GM19463 (cell line): Measurements from ENCODE around the gene AKAP6.
"Not testable (repeated sequence)": the region's sequence is repeated elsewhere in the genome, so short reads cannot be mapped to it uniquely, and the experiment has no call there.

Experiments used
- ATAC-seq: cut with Tn5 transposase; IDR thresholded peaks from one replicate; pipeline ENCODE4 v1.9.1; 2021; ENCODE audit warnings: mild to moderate bottlenecking, moderate library complexity; ENCODE audit not compliant: unreplicated experiment

AKAP6 gene

DNA sequence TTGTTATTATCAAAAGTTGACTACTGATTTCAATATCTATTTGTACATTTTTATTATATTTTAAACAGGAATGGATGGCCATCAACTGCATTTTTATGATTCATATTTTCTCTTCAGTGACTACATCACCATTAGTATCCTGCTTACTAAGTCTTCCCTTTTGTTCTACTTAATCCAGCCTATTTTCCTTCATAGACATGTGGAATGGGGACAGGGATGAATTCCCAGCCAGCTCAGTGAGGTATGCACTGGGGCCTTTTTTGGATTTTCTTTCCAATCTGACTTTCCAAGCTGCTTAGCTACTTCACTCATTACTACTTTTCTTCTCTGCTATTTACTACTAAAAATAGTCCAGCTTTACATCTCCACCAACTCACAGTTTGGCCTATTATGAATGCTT is 38.4 kb downstream of the AKAP6 start:
- ATAC-seq, result no peak

DNA sequence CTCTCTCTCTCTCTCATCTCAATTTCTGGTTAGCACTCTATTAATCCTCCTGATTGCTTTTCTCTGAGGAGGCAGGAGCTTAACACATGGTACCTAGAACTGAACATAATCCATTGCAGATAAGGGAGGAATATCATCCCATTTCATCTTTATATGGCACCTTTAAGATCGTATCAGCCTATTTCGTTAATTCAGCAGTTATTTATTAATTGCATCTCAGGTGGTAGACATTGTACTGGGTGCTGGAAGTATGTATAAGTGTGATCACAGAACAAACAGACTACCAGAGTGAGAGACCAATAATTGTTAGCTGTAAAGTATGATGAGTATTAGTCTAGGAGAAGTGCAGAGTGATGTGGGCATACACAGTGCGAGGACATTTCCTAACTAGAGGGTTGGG is 39.0 kb downstream of the AKAP6 start:
- ATAC-seq, result no peak

DNA sequence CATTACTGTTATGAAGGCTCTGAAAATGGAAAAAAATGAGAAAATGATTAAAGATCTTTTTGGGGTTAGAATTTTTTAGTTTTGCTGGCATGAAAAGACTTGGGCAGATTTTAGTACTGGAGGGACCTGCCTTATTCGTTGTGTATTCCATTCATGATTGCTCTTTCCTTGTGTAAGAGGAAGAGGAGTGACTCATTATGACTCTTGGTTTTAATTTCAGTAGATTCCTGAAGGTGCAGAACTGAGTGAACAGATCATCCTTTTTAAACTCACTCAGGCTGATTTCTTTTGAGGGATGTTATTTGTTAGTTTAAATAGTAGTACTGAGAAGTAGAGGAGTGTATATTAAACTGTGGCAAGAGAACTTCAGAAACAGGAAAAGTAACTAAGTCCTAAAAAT is 41.6 kb downstream of the AKAP6 start:
- no peak for ATAC-seq

DNA sequence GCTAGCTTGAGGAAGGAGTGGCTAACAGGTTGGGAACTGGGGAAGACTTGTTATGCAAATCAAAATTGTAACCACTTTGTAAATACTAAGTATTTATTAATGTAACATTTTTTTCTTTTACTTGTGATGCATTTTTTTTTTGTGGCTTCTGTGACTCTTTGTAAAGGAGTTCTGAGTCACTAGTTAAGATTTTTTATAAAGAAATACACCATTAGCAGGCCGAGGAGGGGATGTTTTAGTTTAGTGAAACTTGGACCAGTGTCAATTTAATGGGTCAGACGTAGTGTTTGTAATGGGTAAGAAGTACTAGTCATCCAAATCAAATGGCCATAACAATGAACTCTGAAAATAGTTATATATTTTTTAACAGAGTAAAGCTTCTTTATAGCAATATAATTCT is 43.1 kb downstream of the AKAP6 start:
- no peak for ATAC-seq

DNA sequence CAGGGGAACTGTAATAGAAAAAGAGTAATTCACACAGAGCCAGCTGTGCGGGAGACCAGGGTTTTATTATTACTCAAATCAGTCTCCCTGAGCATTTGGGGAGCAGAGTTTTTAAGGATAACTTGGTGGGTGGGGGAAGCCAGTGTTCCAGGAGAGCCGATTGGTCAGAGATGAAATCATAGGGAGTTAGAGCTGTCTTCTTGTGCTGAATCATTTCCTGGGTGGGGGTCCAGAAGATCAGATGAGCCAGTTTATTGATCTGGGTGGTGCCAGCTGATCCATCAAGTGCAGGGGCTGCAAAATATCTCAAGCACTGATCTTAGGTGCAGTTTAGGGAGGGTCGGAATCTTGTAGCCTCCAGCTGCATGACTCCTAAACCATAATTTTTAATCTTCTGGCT is 44.1 kb downstream of the AKAP6 start:
- not testable (repeated sequence) for ATAC-seq

DNA sequence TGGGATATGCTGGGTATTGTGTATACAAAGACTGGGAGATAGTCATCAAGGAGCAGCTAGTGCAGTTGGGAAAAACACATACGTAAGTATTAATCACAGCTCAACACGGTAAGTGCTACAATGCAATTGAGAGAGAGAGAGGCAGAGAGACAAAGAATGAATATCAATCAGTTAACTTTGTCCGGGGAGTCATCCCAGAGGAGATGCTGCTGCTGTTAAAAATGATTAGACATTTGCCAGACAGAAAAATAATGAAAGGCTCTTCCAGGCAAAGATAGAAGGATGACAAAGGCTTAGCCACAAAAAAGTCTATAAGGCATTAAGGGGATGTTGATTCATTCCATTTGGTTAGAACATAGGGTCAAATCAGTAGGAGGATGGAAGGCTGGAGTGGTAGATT is 45.1 kb downstream of the AKAP6 start:
- ATAC-seq, result no peak

DNA sequence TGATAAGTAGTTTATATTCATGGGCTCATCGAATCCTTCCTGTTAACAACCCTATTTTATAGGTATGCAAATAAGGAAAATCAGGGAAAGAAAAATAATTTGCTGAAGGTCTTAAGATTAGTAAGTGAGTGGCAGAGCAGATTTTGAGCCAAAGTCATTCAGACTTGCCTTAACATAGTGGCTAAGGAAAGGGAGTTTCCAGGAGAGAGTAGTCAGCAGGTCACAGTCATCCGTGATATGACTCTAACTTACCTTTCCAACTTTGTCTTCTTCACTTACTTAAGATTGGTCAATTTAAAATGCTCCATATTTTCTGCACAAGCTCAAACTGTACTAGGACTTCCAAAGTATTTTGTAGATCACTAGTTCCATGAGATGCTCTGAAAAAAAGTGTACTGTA is 46.6 kb downstream of the AKAP6 start:
- no peak for ATAC-seq

DNA sequence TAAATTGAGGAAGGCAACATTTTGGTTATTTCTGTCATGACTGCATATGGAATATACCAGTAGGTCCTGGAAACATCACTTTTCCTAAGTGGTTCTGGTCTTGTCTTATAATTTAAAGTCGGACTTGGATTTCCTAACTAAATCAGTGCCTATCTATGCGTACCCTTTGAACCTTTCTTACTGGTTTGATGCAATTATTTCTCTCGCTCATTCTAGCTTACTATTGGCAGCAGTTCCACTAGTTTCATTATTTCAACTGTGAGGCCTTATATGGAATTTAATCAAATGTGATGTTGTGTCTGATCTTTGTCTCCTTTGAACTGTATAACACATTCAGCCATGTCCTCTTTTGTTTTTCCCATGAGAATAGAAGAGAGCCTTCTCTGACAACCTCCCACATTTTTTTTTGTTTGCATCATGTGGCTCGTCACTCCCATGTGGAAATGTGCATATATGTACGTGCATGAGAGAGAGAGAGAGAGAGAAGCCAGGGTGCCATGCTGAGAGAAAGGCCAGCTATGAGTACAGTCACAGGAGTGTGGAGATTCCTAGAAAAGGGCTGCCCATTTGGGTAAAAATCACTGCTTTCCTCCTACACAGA is 48.0 kb downstream of the AKAP6 start:
- no peak for ATAC-seq

DNA sequence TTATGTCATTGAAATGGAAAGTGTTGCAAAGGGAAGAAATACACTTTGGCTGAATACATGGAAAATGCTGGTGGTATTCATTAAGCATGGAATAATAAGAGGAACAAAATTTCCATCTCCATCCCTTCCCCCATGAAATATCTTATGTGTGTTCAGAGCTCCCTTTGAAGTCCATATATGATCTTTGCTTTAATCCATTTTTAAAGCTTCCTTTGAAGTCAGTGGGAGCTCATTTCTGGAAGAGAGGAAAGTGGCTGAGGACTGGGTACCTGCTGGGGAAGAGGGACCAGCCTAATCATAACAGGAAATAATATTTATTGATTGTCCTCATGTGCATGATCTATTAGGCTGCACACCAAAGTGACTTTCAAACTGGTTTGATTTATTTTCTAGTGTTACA is 49.2 kb downstream of the AKAP6 start:
- ATAC-seq, result no peak

DNA sequence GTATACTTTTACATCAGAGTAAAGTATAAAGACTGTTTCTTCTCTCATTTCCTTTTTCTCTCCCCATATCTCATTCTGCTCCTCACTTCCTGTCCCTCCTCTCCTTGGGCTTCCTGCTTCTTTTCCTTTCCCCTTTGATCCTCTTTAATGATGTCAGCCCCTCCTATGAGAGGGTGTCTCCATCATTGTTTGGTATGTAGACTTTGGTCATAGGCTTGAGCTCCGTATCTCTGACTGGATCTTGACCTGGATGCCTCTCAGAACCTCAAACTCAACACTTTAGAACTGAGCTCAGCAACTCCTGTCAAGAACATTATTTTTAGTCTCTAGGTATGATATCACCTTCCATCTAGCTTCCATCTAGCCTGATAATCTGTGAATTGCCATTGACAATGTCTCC is 50.3 kb downstream of the AKAP6 start:
- ATAC-seq, result no peak

DNA sequence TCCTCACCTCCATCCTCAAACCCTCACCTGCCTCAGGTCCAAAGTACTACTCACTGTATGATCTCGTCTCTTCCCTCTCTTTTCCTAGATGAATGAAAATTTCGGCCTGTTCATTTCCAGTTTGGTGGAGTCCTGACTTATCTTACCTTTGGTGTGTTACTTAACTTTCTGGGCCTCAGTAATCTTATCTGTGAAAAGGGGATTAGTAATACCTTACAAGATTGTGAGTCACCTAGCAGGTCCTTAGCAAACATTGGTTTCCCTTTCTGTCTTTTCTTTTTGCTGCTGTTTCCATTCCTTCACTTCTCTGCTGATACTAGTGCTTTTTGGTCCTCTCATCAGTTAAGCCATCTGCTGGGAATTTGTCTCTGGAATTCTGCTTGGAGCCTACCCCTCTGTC is 52.8 kb downstream of the AKAP6 start:
- no peak for ATAC-seq

DNA sequence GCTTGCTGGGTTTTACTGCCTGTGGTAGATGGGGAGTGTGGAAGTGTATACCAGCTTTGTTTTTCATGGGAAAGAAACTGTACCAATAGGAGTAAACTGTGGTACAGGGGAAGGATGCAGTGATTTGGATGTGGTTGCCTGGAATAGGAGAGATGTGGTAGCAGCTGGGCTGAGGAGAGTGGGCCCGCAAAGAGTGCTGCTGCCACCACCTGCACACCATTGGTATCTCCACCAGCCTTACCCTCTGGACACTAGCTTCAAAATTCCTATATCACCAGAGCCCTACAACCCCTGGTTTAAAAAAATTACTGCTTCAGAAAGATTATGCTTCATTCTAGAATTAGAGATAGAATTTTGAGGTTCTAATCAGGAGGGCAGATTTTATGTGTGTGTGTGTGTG is 53.6 kb downstream of the AKAP6 start:
- ATAC-seq, result no peak

DNA sequence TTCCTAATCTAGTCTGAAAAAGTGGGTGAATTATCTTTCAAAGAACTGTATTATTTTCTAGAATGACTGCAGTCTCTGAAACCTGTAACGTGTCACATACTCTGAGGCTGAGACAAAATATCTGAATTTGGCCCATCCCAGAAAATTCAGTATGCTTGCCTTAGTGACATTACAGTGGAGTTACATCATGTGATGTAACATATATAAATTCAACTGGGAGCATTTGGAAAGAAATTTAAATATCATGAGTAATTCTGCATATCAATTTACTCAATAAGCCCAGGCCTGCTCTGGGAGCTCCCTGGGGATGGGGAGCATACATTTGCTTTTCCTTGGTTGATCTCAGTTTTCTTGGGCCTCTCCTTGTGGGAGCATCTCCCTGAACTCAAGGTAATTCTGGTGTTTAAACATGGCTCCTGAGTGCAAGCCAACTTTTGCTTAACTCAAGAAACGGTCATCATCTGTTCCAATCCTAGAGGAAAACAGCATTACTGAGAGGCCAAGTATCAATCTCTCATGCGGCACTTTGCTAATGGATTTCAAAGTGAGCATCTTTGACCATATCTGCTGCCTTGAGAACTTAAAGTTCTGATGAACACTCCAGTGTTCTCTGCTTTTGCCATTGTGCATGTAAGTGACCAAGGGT is 54.4 kb downstream of the AKAP6 start:
- no peak for ATAC-seq

DNA sequence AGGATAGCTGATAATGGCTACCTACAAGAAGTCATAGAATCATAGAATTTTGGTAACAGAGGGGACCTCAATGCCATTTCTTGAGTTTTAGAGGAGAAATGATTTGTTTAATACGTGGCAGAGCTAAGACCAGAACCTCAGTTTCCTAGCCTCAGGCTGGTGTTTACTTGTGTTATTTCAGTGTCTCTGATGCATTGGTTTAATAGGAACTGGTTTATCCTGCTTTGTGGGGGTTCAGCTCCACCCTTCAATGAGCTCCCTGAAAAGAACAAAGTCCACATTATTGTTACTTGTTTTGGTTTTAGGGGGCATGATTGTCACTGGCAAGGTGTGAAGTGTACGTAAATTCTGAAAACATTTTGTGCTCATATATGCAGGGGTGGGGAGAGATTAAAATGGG is 55.4 kb downstream of the AKAP6 start:
- ATAC-seq, result no peak

DNA sequence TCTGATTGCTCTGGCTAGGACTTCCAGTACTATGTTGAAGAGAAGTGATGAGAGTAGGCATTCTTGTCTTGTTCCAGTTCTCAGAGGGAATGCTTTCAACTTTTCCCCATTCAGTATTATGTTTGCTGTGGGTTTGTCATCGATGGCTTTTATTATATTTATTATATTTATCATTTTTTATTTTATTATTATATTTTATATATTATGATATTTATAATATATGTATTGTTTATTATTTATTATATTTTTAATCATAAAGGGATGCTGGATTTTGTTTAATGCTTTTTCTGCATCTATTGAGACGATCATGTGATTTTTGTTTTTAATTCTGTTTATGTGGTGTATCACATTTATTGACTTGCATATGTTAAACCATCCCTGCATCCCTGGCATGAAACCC is 58.2 kb downstream of the AKAP6 start:
- ATAC-seq, result not testable (repeated sequence)

DNA sequence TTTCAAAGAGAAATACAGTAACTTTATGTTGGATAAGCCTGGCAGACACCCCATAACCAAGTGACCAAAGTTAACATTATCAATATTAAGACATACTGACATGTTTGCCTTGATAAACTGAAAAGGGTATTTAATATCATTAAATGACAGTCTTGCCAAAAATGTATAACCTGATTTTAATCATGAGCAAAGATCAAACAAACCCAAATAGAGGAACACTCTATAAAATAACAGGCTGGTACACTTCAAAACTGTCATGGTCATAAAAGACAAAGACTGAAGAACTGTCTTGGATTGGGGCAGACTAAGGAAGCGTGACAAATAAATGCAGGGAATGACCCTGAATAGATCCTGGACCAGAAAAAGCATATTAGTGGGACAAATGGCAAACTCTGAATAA is 64.0 kb downstream of the AKAP6 start:
- no peak for ATAC-seq

DNA sequence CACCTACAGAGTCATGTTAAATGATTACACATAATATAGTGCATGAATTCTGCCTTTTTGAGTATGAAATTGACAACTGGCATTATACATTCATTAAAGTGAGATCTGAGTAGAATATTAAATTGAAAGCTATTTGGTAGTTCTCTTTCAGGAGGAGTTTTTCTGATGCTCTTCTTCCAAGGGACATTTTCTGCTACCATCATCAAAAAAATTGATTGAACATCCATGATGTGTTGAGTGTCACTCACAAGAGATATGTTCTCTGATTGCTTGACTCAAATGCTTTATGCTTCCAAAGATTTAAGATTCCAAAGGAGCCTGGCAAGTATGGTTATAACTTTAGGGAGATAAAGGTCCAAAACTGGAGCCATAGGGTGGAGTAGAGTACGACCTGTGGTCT is 64.9 kb downstream of the AKAP6 start:
- no peak for ATAC-seq

DNA sequence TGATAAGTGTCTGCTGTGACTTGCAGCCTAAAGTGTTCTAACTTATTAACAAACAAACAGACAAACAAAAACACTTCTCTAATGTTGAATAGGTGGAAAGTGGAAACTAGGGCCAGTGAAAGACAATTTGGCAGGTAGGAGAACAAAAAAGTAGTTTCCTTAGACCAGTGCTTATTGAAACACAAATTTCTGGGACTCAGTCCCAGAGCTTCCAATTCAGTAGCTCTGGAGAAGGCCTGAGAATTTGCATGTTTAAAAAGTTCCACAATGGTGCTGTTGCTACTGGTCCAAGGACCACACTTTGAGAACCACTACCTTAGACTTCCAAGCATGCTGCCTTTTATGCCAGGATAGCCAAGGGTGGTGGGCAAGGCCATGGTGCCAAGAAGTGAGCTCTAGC is 67.8 kb downstream of the AKAP6 start:
- ATAC-seq, result no peak

DNA sequence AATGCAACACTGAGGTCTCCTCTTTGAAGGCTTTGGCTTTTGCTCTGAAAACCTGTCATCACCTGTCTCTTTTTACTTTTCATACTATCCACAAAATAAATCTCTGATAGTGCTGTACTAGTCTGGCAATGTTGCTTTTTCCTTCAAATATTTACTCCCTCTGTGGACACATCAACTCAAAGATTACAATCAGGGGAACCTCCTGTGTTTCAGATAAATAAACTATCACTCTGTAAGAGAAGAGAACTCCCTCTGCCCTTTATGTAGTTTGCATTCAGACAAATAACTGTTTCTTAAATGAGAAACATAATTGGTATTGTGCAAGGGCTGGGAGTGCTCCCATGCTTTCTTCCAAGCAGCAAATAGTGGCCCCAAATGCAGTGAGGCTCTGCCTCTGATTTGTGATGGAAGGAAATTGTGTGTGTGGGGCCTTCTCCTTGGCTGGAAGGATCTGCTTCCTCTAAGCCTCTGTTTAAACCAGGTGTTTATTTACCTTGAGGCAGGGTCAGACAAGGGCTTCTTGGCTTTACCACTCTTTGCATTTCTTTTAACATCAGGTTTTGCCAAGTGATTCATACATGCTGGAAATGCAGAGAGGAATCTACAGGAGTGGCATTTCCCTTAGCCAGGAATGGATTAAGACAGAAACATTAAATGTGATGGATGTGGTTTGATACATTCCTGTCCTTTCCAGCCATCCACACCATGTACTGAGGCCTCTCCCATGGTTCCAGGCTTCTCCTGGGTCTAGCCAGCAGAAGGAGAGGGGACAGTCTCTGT is 69.0 kb downstream of the AKAP6 start:
- no peak for ATAC-seq

DNA sequence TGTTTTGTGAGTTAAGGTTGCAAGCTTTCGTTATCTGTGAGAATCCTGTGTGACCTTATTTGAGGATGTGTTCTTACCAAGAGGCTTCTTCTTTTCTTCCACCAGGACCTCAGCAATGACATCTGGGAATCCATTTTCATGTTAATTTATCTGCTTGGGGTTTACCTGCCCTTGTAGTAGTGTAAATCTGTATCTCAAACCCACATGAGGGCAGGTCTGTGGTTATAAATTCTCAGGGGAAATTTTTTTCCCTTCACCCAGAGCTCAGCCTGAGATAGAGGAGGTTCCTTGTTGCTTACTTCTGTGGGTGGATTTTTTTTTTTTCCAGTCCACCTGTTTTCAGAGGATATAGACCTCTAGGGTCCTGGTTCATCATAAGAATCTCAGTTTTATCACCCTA is 70.8 kb downstream of the AKAP6 start:
- no peak for ATAC-seq

DNA sequence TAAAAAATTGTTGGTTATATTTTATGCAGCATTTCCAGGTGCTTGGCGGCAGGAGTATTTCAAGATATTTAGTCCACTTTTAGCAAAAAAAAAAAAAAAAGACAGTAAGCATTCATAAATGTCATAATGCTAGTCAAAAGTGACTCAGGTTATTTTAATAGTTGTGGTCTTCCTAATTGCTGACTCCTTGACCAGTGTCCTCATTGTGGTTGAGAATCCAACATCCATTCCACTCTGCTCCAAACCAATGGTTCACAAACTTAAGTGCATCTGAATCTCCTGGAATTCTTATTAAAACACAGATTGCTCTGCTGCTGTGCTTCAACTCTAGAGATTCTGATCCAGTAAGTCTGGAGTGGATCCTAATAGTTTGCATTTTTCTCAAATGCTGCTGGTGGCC is 71.4 kb downstream of the AKAP6 start:
- ATAC-seq, result no peak

DNA sequence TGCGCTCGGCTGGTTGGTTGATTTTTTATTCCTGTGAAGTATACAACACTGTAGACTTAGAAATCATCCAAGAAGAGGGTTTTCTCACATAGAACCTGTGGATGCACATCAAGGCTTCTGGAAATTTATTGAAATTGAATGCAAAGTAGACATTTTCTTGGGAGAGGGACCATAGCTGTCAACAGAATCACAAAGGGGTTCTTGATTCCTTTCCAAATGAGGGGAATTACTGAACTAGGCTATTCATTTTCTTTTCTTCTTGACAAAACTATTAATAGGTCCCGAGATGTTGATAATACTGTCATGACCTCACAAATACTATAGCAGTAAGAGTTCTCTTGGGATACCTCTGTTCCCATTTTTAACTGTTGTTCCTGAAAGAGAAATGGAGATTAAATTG is 73.9 kb downstream of the AKAP6 start:
- ATAC-seq, result no peak
